IPS-15b (cell line): ENCODE data around the gene HAUS5.

Experiments used
- H3K27me3 ChIP-seq: one replicate; pipeline ENCODE4 v1.6.1; 2013; ENCODE audit warnings: low read length; ENCODE audit not compliant: control insufficient read depth, insufficient read depth
- H3K36me3 ChIP-seq: one replicate; pipeline ENCODE4 v1.6.1; 2013; ENCODE audit warnings: low read length; ENCODE audit not compliant: control insufficient read depth, insufficient read depth
- H3K4me1 ChIP-seq: one replicate; pipeline ENCODE4 v1.6.1; 2013; ENCODE audit warnings: mild to moderate bottlenecking, low read length; ENCODE audit not compliant: control insufficient read depth, insufficient read depth
- H3K4me3 ChIP-seq: one replicate; pipeline ENCODE4 v1.5.1; 2013; ENCODE audit warnings: low read depth, low read length
- H3K9ac ChIP-seq: one replicate; pipeline ENCODE4 v1.6.1; 2013; ENCODE audit warnings: low read depth, mild to moderate bottlenecking, low read length
- H3K9me3 ChIP-seq: one replicate; pipeline ENCODE4 v1.6.1; 2013; ENCODE audit warnings: mild to moderate bottlenecking, low read length; ENCODE audit not compliant: control insufficient read depth, insufficient read depth

HAUS5 gene

DNA sequence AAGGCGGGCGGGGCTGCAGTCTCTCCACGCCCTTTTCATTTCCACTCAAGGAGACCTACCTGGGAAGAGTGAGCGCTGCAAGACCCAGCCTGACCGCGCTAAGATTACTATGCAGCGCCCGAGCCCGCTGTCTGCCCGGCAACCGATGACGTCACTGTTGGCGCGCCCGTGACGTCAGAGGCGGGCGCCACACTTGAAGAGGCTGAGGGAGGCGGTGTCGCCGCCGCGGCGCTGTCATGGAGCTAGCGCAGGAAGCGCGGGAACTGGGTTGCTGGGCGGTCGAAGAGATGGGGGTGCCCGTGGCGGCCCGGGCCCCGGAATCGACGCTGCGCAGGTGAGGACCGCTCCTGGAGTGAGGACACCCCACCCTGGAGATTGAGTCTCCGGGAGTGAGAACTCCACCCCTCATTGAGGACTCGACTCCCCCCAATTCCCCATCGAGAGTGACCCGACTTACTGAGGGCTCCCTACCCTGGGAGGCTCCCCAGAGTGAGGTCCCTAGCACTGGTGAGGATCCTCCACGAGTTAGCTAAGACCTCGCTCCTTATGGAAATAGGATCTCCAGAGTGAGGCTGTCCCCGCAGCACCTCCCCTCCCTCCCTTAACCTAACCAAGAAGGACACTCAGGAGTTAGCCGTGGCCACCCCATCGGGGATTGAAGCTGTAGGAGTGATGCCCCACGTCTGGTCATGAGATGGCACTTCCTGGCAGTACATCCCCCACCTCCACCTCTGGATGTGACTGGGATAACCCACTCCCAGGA is at the start of gene HAUS5:
TSS of gene HAUS5 (plus strand) at position 177 of the 763 bp plus-strand sequence. CDS start at position 237, 60 bp downstream.
- Histone ChIP-seq H3K27me3 (peaks cover 5% of the 10 kb centered on the region), H3K4me3 (peak within 1 kb of the TSS; percentile 92), H3K9ac (peak within 1 kb of the TSS; percentile 56), H3K9me3 (no peaks in the 10 kb centered on the region), H3K4me1 (no peaks in the 10 kb centered on the region), H3K36me3 (peaks cover 15% of the 10 kb centered on the region)

- H3K4me1 ChIP-seq = no peaks in the 10 kb centered on the region
- peaks cover 21% of the 10 kb centered on the region for H3K27me3 ChIP-seq
- no peak overlapping the region for H3K4me3 ChIP-seq
- H3K36me3 ChIP-seq = no peaks in the 10 kb centered on the region
- no peaks in the 10 kb centered on the region for H3K9me3 ChIP-seq
- no peak overlapping the region for H3K9ac ChIP-seq
Measured at GRCh38 chr19:35562776-35563175, 49.8 kb upstream of the HAUS5 start.

- Histone ChIP-seq H3K9me3 (no peaks in the 10 kb centered on the region), H3K4me1 (no peaks in the 10 kb centered on the region), H3K36me3 (no peaks in the 10 kb centered on the region), H3K27me3 (peaks cover 21% of the 10 kb centered on the region), H3K4me3 (no peak within 1 kb of the TSS), H3K9ac (no peak within 1 kb of the TSS)
Measured at GRCh38 chr19:35563207-35563829, 49.2 kb upstream of the HAUS5 start, which contains the start of gene ATP4A. ATP4A (minus strand) TSS chr19:35563658; CDS start chr19:35563629, 29 bp downstream.

- Histone ChIP-seq H3K9ac (no peak overlapping the region), H3K27me3 (peaks cover 5% of the 10 kb centered on the region), H3K4me1 (no peaks in the 10 kb centered on the region), H3K36me3 (no peaks in the 10 kb centered on the region), H3K4me3 (no peak overlapping the region), H3K9me3 (no peaks in the 10 kb centered on the region)
Measured at GRCh38 chr19:35565016-35565856, 47.3 kb upstream of the HAUS5 start.

DNA sequence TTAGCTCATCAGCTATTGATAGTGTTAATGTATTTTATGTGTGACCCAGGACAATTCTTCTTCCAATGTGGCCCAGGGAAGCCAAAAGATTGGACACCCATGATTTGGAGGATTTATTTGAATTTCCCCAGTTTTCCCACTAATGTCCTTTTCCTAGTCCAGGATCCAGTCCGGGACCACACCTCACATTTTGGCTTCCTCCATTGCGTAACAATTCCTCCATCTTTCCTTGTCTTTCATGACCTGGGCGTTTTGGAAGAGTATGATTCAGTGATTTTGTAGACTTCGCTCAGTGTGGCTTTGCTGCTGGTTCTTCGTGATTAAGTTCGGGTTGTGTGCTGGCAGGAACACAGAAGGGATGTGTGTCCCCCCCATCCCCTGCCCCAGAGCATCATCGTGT is 45.8 kb upstream of the HAUS5 start:
- Histone ChIP-seq H3K36me3 (no peaks in the 10 kb centered on the region), H3K4me3 (no peak overlapping the region), H3K4me1 (no peaks in the 10 kb centered on the region), H3K9me3 (no peaks in the 10 kb centered on the region), H3K27me3 (no peaks in the 10 kb centered on the region), H3K9ac (no peak overlapping the region)

- H3K36me3 ChIP-seq = no peaks in the 10 kb centered on the region
Measured at GRCh38 chr19:35569281-35569781, 43.2 kb upstream of the HAUS5 start.

GRCh38 chr19:35571406-35571965 is 41.0 kb upstream of the HAUS5 start:
- Histone ChIP-seq H3K36me3 (no peaks in the 10 kb centered on the region), H3K4me1 (no peaks in the 10 kb centered on the region), H3K4me3 (no peak overlapping the region), H3K27me3 (no peaks in the 10 kb centered on the region), H3K9ac (no peak overlapping the region), H3K9me3 (peaks cover 8% of the 10 kb centered on the region)

More at GRCh38 chr19:35569281-35569781, 43.2 kb upstream of the HAUS5 start:
- H3K4me1 ChIP-seq = no peaks in the 10 kb centered on the region
- no peaks in the 10 kb centered on the region for H3K9me3 ChIP-seq
- H3K27me3 ChIP-seq = no peaks in the 10 kb centered on the region
- no peak overlapping the region for H3K9ac ChIP-seq
- H3K4me3 ChIP-seq = no peak overlapping the region

GRCh38 chr19:35577918-35578317 is 34.6 kb upstream of the HAUS5 start:
- Histone ChIP-seq H3K4me1 (no peaks in the 10 kb centered on the region), H3K9me3 (peaks cover 10% of the 10 kb centered on the region), H3K36me3 (no peaks in the 10 kb centered on the region), H3K27me3 (no peaks in the 10 kb centered on the region), H3K9ac (no peak overlapping the region), H3K4me3 (no peak overlapping the region)

DNA sequence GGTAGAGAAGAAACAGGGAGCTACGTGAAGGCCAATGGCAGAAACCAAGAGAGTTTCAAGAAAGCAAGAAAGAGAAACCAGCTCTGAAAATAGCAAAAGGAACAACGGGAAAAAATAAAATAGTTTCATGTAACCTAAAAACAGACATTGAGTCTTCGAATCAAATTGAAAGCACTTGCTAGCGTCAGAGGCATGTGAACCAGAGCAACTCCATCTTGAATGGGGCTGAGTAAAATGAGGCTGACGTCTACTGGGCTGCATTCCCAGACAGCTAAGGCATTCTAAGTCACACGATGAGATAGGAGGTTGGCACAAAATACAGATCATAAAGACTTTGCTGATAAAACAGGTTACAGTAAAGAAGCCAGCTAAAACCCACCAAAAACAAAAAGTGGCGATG is 33.8 kb upstream of the HAUS5 start:
- no peaks in the 10 kb centered on the region for H3K36me3 ChIP-seq
- H3K9me3 ChIP-seq = peaks cover 10% of the 10 kb centered on the region
- H3K9ac ChIP-seq = no peak overlapping the region
- no peak overlapping the region for H3K4me3 ChIP-seq
- H3K27me3 ChIP-seq = no peaks in the 10 kb centered on the region
- H3K4me1 ChIP-seq = no peaks in the 10 kb centered on the region

DNA sequence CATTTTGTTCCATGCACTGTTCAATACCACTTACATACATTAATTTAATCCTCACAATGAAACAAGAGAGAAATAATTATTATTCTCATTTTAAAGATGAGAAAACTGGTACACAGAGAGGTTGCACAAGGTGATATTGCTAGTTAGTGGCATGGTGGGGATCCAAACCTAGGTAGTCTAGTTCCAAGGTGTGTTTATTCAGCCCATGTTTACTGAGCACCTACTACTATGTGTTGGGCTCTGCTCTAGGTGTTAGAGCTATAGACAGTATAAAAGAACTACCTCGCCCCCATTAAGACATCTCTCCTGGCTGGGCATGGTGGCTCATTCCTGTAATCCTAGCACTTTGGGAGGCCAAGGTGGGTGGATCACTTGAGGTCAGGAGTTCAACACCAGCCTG is 29.8 kb upstream of the HAUS5 start:
- Histone ChIP-seq H3K4me1 (no peaks in the 10 kb centered on the region), H3K36me3 (no peaks in the 10 kb centered on the region), H3K4me3 (no peak overlapping the region), H3K9ac (no peak overlapping the region), H3K9me3 (no peaks in the 10 kb centered on the region), H3K27me3 (peaks cover 9% of the 10 kb centered on the region)

DNA sequence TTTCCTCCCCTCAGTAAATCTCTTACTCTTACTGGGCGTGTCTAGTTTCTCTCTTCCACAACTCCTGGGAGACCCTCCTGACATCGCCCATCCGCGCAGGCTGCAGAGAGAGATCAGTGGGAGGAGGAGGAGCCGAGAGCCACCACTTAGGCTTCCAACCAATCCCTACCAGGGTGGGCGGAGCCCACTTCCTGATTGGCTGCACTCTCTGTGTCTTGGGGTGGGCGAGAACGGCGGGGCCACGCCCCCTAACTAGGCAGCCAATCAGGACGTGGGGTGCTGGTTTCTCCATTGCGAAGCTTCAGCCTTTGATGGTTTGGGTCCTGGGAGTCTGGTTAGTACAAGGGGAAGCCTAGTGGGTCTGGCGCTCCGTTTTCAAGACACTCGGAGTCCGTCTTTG is 26.7 kb upstream of the HAUS5 start, which contains the start of gene PMIS2:
TSS of gene PMIS2 (plus strand) at position 326 of the 400 bp plus-strand sequence. CDS start 87 bp downstream, outside the sequence.
- Histone ChIP-seq H3K4me1 (no peaks in the 10 kb centered on the region), H3K27me3 (peaks cover 19% of the 10 kb centered on the region), H3K9ac (no peak within 1 kb of the TSS), H3K36me3 (no peaks in the 10 kb centered on the region), H3K4me3 (no peak within 1 kb of the TSS), H3K9me3 (no peaks in the 10 kb centered on the region)
